GM12872 (cell line): ENCODE results near the gene ZFAND3.

Experiments
- TF ChIP-seq, protein P1 (sequence below): IDR thresholded peaks from 3 replicates; pipeline ENCODE4 v1.5.1; 2011; ENCODE audit warnings: low read depth, mild to moderate bottlenecking, low read length, moderate library complexity; ENCODE audit not compliant: insufficient read depth

ZFAND3 gene

DNA sequence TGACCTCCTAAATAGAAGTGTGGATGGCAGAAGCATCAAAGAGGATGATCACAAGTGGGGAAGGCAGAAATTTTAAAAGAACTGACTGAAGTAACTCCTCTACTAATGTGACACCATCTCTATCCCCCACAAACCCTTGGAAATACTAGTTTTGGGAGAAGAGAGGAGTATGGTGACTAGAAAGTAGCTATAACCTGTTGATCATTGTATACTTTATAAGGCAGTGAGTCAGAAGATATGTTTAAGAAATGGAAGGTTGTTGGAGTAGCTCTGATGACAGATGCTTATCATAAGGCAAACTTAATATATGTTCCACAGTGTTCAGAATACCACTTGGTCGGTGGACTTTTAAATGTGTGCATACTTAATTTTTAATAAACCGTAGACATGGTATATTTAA, 116.6 kb downstream of the ZFAND3 start:
- TF ChIP-seq, protein P1, sequence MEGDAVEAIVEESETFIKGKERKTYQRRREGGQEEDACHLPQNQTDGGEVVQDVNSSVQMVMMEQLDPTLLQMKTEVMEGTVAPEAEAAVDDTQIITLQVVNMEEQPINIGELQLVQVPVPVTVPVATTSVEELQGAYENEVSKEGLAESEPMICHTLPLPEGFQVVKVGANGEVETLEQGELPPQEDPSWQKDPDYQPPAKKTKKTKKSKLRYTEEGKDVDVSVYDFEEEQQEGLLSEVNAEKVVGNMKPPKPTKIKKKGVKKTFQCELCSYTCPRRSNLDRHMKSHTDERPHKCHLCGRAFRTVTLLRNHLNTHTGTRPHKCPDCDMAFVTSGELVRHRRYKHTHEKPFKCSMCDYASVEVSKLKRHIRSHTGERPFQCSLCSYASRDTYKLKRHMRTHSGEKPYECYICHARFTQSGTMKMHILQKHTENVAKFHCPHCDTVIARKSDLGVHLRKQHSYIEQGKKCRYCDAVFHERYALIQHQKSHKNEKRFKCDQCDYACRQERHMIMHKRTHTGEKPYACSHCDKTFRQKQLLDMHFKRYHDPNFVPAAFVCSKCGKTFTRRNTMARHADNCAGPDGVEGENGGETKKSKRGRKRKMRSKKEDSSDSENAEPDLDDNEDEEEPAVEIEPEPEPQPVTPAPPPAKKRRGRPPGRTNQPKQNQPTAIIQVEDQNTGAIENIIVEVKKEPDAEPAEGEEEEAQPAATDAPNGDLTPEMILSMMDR: no peak

DNA sequence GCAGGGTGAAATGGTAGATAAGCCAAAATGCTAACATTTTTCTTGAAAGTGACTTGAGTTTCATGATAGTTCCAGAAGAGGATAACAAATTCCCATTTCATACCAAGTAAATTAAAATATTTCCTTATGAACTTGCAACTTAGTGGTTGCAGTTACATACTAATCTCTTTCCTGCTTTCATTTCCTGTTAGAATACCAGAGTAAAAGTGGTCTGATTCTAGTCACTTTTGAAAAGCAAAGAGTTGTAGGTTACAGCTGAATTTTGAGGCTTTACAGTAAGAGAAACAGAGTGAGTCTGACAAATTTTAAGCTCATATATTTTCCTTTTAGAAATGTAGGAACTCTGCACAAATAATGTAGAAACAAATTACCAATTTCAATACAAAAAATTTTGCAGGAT, 117.4 kb downstream of the ZFAND3 start:
- TF ChIP-seq, protein P1: no peak

DNA sequence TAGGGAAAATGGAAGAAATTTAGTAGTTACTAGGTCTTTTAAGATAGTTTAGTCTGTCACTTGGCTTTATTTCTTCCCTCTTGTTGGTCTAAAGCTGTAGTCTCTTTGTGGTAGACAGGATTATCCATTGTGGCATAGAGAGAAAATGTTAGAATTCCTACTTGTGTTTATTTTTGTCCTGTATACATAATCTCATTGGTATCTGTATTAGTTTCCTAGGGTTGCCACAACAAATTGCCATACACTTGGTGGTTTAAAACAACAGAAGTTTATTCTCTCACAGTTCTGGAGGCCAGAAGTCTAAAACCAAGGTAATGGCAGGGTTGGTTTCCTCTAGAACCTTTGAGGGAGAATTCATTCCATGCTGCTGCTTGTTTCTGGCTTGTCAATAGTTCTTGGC, 119.4 kb downstream of the ZFAND3 start:
- TF ChIP-seq, protein P1: no peak

DNA sequence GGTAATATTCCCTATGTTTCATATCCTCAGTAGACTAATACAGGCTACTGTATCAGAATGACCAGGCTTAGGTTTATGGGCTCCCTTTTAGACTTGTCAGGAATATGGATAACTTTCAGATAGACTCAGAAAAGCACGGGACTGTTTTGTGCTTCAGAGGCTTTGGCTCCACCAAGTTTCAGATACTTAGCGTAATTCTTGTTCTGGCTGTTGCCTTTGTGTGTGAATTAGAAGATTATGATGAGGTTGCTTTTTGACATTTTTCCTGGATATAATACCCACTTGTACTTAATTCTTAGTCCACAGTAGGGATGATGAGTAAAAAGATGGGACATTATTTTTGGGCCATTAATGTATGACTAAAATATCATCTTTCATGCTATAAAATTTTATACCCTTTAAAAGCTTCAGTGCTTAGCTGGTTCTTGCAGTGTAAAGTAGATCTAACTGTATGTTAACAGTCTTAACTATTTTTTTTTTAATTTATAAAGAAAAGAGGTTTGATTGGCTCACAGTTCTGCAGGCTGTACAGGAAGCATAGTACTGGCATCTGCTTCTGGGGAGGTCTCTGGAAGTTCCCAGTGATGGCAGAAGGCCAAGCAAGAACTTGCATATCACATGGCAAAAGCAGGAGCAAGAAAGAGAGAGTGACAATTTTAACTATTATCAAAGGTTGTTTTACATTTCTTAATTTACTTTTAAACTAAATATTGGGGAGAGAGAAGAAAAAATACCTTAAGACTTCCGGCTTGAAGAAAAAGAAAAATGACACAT, 120.7 kb downstream of the ZFAND3 start:
- TF ChIP-seq, protein P1: no peak

DNA sequence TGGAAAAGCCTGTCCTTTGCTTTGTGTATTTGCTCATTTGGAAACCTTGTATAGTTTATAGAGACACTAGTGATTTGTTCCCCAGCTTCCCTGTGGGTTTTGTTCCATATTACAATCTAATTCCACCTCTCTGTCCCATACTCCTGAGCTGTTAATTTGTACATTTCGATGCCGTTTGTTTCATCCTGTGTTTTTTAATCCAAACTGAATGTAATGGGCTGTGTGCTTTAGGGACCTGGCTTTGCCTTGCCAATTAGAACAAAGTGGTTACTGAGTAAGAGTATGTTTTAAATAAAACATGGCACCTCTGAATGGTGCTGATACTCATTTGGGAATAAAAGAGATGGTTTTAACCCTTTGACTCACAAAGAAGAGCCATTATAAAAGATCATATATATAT, 122.3 kb downstream of the ZFAND3 start:
- TF ChIP-seq, protein P1: no peak

DNA sequence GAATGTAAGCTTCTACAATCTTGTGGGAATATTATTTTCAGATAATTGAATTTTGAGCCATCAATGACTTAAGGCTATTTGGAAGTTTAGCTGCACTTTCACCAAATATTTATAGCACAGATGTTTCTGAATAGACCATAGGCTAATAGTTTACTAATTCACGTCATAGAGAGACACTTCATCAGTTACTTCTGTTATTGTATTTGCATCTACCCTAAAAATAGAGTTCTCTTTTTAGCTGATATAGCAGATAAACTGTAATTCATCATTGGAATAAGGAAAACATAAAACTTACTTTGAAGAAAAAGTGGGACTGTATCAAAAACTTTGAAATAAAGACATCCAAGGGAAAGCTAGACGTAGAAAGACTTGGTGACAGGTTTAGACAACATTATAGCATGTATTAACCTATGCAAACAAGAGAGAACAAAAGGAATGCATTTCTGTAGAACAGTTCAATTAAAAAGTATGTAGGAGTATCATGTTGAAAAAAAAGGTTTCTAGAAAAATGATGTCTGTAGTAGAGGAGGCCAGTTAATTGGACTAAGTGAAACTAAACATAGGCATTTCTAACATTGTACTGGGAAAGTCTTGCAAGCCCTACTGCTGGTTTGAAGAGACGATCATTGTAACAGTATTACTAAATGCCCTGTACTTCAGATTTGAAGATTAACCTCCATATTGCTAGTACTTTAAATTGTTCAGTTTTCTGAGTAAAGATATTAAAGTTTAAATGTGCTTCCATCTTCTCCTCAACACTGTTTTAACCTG, 123.3 kb downstream of the ZFAND3 start:
- TF ChIP-seq, protein P1: no peak

DNA sequence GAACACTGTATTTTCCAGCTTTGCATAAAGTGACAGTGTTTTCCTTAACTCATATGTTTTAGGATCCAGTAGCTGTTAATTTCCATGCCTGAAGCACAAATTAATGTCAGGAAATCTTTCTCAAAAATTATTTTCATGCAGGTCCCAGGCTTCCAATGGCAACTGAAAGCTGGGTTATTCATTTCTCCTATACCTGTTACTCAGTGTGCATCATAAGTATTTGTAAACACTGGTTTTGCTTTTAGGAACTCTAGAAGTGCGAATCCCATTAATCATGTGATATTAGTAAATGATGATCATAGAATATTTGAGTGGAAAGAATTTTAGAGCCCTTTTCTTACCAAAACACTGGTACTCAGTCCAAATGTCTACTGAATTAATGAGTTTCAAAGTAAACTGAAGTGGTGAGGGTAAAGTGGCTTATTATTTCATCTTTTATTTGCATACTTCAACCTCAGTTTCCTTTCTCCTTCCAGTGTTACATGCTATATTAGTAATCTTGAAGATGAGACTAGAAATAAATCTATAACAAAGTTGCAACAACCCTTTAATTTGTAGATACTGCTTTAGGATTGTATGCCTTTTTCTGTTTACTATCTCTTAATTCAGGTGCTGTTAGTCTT, 124.0 kb downstream of the ZFAND3 start:
- TF ChIP-seq, protein P1: no peak
